Choroid plexus epithelial cell (primary cell): Measurements from ENCODE around the gene LRP1B.
"Not testable (repeated sequence)": the region's sequence is repeated elsewhere in the genome, so short reads cannot be mapped to it uniquely, and the experiment has no call there.

Source experiments
- DNase-seq: peaks from one replicate; pipeline ENCODE4 v3.0.0-alpha.2; 2010; ENCODE audit warnings: low read depth
- H3K4me3 ChIP-seq: 2 replicates; pipeline ENCODE4 v1.5.1; 2011; ENCODE audit warnings: low read depth, mild to moderate bottlenecking, control low read depth, low read length, moderate library complexity
- CTCF ChIP-seq: conservative IDR thresholded peaks from 2 replicates; pipeline ENCODE4 v1.5.1; 2011; ENCODE audit warnings: low read depth, mild to moderate bottlenecking, control low read depth, inconsistent platforms, low read length, moderate library complexity

LRP1B gene

GRCh38 chr2:140457483-140457882 is 1673.3 kb downstream of the LRP1B start:
- H3K4me3 ChIP-seq = no peak overlapping the region
- TF ChIP-seq CTCF = no peak
- peak; percentile 40 for DNase-seq

GRCh38 chr2:140455315-140455714 is 1675.5 kb downstream of the LRP1B start:
- no peak for DNase-seq
- TF ChIP-seq CTCF = no peak
- H3K4me3 ChIP-seq = no peak overlapping the region

- H3K4me3 ChIP-seq = no peak overlapping the region
- no peak for TF ChIP-seq CTCF
- peak; percentile 77 for DNase-seq
These were observed 1676.1 kb downstream of the LRP1B start for GRCh38 chr2:140454717-140455116.

GRCh38 chr2:140451324-140451723 is 1679.5 kb downstream of the LRP1B start:
- TF ChIP-seq CTCF = no peak
- no peak overlapping the region for H3K4me3 ChIP-seq
- no peak for DNase-seq

- peak; percentile 54 for DNase-seq
- no peak overlapping the region for H3K4me3 ChIP-seq
- TF ChIP-seq CTCF = no peak
These were observed 1688.5 kb downstream of the LRP1B start for GRCh38 chr2:140442319-140442718.

GRCh38 chr2:140440815-140441214 is 1690.0 kb downstream of the LRP1B start:
- no peak for TF ChIP-seq CTCF
- no peak for DNase-seq

GRCh38 chr2:140436936-140437335 is 1693.9 kb downstream of the LRP1B start:
- TF ChIP-seq CTCF = no peak
- no peak for DNase-seq
- H3K4me3 ChIP-seq = no peak overlapping the region

More at GRCh38 chr2:140440815-140441214, 1690.0 kb downstream of the LRP1B start:
- H3K4me3 ChIP-seq = no peak overlapping the region

- not testable (repeated sequence) for H3K4me3 ChIP-seq, DNase-seq
These were observed 1703.8 kb downstream of the LRP1B start for GRCh38 chr2:140427033-140427432.
